GM23248 (cell line): ENCODE measurements around the gene THEMIS2. TPM values are rescaled to one million over a fixed set of nuclear protein-coding genes. Genes with fewer than 3 reads are reported as not detected.

Experiments
- DNase-seq: peaks from one replicate; pipeline ENCODE4 v3.0.0-alpha.2; 2015
- H2AFZ ChIP-seq: fragments of 200-600 bp; sonication (generic); 2 replicates; pipeline ENCODE4 v1.6.1; 2016; ENCODE audit warnings: antibody characterized with exemption
- H3F3A ChIP-seq: fragments of 200-600 bp; sonication (generic); 2 replicates; pipeline ENCODE4 v1.6.1; 2016; ENCODE audit warnings: mild to moderate bottlenecking, antibody characterized with exemption, mixed run types; ENCODE audit not compliant: insufficient read depth
- H3K27ac ChIP-seq: fragments of 200-600 bp; sonication (generic); 2 replicates; pipeline ENCODE4 v1.5.1; 2016; ENCODE audit warnings: mild to moderate bottlenecking
- H3K27me3 ChIP-seq: fragments of 200-600 bp; sonication (generic); replicated peaks from 2 replicates; pipeline ENCODE4 v1.6.1; 2016; ENCODE audit warnings: mild to moderate bottlenecking; ENCODE audit not compliant: insufficient read depth
- H3K36me3 ChIP-seq: fragments of 200-600 bp; sonication (generic); 2 replicates; pipeline ENCODE4 v1.6.1; 2016; ENCODE audit warnings: low read depth, mild to moderate bottlenecking
- H3K4me1 ChIP-seq: fragments of 200-600 bp; sonication (generic); 2 replicates; pipeline ENCODE4 v1.6.1; 2016; ENCODE audit warnings: mild to moderate bottlenecking; ENCODE audit not compliant: insufficient read depth
- H3K4me2 ChIP-seq: fragments of 200-600 bp; sonication (generic); one replicate; pipeline ENCODE4 v1.6.1; 2016; ENCODE audit warnings: mild to moderate bottlenecking; ENCODE audit not compliant: unreplicated experiment
- H3K4me3 ChIP-seq: fragments of 200-600 bp; sonication (generic); 2 replicates; pipeline ENCODE4 v1.5.1; 2016; ENCODE audit warnings: mild to moderate bottlenecking
- H3K79me2 ChIP-seq: fragments of 200-600 bp; sonication (generic); 2 replicates; pipeline ENCODE4 v1.6.1; 2016; ENCODE audit warnings: mild to moderate bottlenecking; ENCODE audit not compliant: insufficient read depth
- H3K9ac ChIP-seq: fragments of 200-600 bp; sonication (generic); 2 replicates; pipeline ENCODE4 v1.6.1; 2016; ENCODE audit warnings: mild to moderate bottlenecking
- H3K9me2 ChIP-seq: fragments of 200-600 bp; sonication (generic); 2 replicates; pipeline ENCODE4 v1.6.1; 2016; ENCODE audit warnings: mixed run types, mild to moderate bottlenecking, moderate library complexity; ENCODE audit not compliant: insufficient read depth
- H3K9me3 ChIP-seq: fragments of 200-600 bp; sonication (generic); one replicate; pipeline ENCODE4 v1.6.1; 2017; ENCODE audit warnings: low read depth
- H4K20me1 ChIP-seq: fragments of 200-600 bp; sonication (generic); 2 replicates; pipeline ENCODE4 v1.6.0; 2016; ENCODE audit not compliant: insufficient read depth
- EZH2 ChIP-seq: fragments of 200-600 bp; sonication (generic); IDR thresholded peaks from 2 replicates; pipeline ENCODE4 v1.6.1; 2018; ENCODE audit warnings: antibody characterized with exemption, mild to moderate bottlenecking; ENCODE audit not compliant: insufficient read depth, poor library complexity, severe bottlenecking
- EZH2phosphoT487 ChIP-seq: fragments of 200-600 bp; sonication (generic); IDR thresholded peaks from 2 replicates; pipeline ENCODE4 v1.6.1; 2018; ENCODE audit warnings: antibody characterized with exemption, moderate library complexity, mild to moderate bottlenecking, low read depth; ENCODE audit not compliant: insufficient read depth
- WGBS, 2 experiments: methylation state at CpG; one replicate each; pipeline ENCODE4 v1.1.6; 2015 to 2017; ENCODE audit warnings: low lambda C conversion rate in 2 of 2, low coverage in 1 of 2; ENCODE audit errors: missing lambda C conversion rate in 2 of 2; 5-methylcytosine and 5-hydroxymethylcytosine counted together
- in situ Hi-C: fragments of 300-500 bp; cut with MboI; formaldehyde crosslinking; loops from 2 replicates; pipeline ENCODE4 v1.15.0; 2020
- polyA plus RNA-seq: library from polyadenylated mRNA; unstranded; fragments of >200 nt; fragmentation: Nextera tagmentation; extraction: Ambion mirVana; gene quantifications from 2 replicates; pipeline ENCODE4 v1.2.1, GENCODE V29; 2016
- total RNA-seq: library from RNA; depleted of rRNA; stranded (reverse); fragments of >200 nt; shearing (Covaris generic); gene quantifications from 2 replicates; pipeline ENCODE4 v1.2.3, GENCODE V29; 2014

THEMIS2 gene
- total and polyA plus RNA-seq, 2 experiments from 2014 or later: 4.4 to 4.5 TPM

DNA sequence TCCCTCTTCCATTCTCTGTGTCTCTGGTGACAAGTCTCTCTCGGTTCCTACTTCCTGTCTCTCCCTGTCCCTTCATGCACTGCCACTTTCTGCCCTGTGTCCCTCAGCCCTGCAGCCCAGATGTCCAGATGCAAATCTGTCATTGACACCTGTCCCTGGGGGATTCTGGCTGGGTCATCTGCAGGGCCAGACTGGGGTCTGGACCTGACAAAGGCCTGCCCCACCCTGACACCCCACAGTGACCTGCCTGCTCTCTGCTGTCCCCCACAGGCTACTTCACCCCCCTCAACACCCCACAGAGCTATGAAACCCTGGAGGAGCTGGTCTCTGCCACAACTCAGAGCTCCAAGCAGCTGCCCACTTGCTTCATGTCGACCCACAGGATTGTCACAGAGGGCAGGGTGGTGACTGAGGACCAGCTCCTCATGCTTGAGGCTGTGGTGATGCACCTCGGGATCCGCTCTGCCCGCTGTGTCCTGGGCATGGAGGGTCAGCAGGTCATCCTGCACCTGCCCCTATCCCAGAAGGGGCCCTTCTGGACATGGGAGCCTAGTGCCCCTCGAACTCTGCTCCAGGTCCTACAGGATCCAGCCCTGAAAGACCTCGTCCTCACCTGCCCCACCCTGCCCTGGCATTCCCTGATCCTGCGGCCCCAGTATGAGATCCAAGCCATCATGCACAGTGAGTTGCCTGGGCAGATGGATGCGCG, 7.2 kb downstream of the THEMIS2 start:
- no peaks in the 10 kb centered on the region for H3K27me3 ChIP-seq
- H4K20me1 ChIP-seq: no peaks in the 10 kb centered on the region
- H3K9me3 ChIP-seq: no peaks in the 10 kb centered on the region
- no peak for TF ChIP-seq EZH2phosphoT487
- no peak for TF ChIP-seq EZH2
- H3K36me3 ChIP-seq: no peaks in the 10 kb centered on the region
- no peaks in the 10 kb centered on the region for H3F3A ChIP-seq
- H3K4me1 ChIP-seq: no peaks in the 10 kb centered on the region
- no peak overlapping the region for H2AFZ ChIP-seq
- H3K4me2 ChIP-seq: no peak overlapping the region
- in situ Hi-C loops: no loop called here
- DNase-seq: no peak
- 71 to 76% methylated on average over 10 of the region's 10 CpGs for WGBS, 2 experiments
- H3K4me3 ChIP-seq: no peak overlapping the region
- no peak overlapping the region for H3K27ac ChIP-seq
- H3K79me2 ChIP-seq: no peaks in the 10 kb centered on the region
- H3K9ac ChIP-seq: no peak overlapping the region
- H3K9me2 ChIP-seq: no peaks in the 10 kb centered on the region

DNA sequence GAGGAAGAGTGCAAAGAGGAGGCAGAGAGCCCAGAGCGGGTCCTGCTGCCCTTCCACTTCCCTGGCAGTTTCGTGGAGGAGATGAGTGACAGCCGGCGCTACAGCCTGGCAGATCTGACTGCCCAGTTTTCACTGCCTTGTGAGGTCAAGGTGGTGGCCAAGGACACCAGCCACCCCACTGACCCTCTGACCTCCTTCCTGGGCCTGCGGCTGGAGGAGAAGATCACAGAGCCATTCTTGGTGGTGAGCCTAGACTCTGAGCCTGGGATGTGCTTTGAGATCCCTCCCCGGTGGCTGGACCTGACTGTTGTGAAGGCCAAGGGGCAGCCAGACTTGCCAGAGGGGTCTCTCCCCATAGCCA, 10.2 kb downstream of the THEMIS2 start:
- no peak overlapping the region for H3K9ac ChIP-seq
- in situ Hi-C loops: no loop called here

DNA sequence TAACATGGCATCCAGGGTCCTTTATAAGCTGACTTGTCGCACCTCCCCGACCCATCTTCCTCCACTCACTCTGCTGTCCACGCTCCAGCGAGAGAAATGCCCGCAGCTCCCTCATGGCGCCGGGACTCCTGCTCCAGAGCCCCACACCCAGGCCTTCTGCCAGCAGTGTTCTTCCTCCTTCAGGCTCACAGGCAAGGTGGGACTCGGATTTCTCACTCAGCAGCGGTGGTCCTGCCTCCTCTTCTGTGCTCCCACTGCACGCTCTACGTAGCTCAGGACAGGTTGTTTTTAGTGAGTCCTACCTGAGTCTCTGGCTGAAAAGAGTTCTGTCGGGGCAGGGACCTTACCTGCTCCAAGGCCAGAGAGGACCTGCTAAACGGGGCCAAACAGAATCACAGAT, 11.2 kb downstream of the THEMIS2 start:
- 96 to 99% methylated on average over 13 of the region's 13 CpGs for WGBS, 2 experiments
- no peaks in the 10 kb centered on the region for H3K4me1 ChIP-seq
- H3K9me3 ChIP-seq: no peaks in the 10 kb centered on the region
- H3K36me3 ChIP-seq: no peaks in the 10 kb centered on the region
- no peaks in the 10 kb centered on the region for H3K79me2 ChIP-seq
- no peaks in the 10 kb centered on the region for H3F3A ChIP-seq
- no peak overlapping the region for H2AFZ ChIP-seq
- no peak for DNase-seq
- H3K27ac ChIP-seq: no peak overlapping the region
- in situ Hi-C loops: no loop called here
- no peaks in the 10 kb centered on the region for H4K20me1 ChIP-seq
- H3K4me2 ChIP-seq: no peak overlapping the region
- no peaks in the 10 kb centered on the region for H3K27me3 ChIP-seq
- no peaks in the 10 kb centered on the region for H3K9me2 ChIP-seq
- no peak overlapping the region for H3K9ac ChIP-seq
- no peak for TF ChIP-seq EZH2
- no peak for TF ChIP-seq EZH2phosphoT487
- H3K4me3 ChIP-seq: no peak overlapping the region

More for the DNA sequence above, 10.2 kb downstream of the THEMIS2 start:
- Histone ChIP-seq H2AFZ (no peak overlapping the region), H3K36me3 (no peaks in the 10 kb centered on the region), H3K27me3 (no peaks in the 10 kb centered on the region), H3K4me1 (no peaks in the 10 kb centered on the region), H3K9me2 (no peaks in the 10 kb centered on the region), H3K79me2 (no peaks in the 10 kb centered on the region), H3K4me3 (no peak overlapping the region), H3K4me2 (no peak overlapping the region), H3K9me3 (no peaks in the 10 kb centered on the region), H3K27ac (no peak overlapping the region), H3F3A (no peaks in the 10 kb centered on the region), H4K20me1 (no peaks in the 10 kb centered on the region)
- TF ChIP-seq EZH2 (no peak), EZH2phosphoT487 (no peak)
- WGBS, 2 experiments: 88 to 95% methylated on average over 6 of the region's 6 CpGs
- DNase-seq: no peak

DNA sequence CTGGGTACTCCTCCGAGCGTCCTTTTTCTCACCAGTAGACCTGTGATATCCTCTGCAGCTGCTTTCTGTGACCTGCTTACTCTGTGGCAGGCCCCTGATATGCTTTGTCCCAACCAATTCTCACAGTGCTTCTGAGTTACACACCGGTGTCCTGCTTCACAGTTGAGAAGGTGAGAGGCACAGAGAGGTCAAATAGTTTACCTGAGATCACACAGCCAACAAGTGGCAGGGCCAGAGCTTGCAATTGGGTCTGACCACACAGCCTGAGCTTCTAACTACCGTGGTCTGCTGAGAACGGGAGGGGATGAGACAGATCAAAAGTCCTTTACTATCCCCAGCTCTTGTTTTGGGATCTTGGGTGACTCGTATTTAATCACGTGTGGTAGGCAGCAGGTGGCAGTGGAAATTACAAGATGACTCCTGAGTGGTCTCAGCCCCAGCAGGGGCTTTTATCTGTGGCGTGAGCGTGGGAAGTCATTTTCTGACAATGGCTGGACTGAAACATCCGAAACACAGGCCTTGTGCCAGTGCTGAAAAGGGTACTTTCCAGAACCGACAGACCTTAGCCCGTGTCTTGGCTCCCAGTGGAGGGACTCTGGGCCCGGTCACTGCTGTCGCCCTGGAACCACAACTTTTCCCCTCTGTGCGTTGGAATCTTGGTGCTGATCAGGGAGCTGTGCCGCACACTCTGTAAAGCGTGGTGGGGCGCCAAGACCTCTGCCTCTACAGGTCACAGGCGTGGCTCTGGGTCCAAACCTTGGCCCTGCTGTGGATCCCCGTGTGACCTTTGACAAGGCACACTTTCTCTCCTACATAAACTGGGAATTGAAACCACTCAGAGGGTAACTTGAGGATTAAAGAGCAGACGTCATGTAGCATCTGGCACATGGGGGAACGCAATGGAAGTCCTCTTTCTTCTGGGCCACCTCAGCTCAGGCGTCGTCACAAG, 11.9 kb downstream of the THEMIS2 start:
- H2AFZ ChIP-seq: no peak overlapping the region
- H3K4me2 ChIP-seq: no peak overlapping the region
- no peak overlapping the region for H3K27ac ChIP-seq
- H3K4me3 ChIP-seq: no peak overlapping the region
- no peak overlapping the region for H3K9ac ChIP-seq
- WGBS, 2 experiments: 89% methylated on average over 24 of the region's 24 CpGs
- H3K9me3 ChIP-seq: no peaks in the 10 kb centered on the region
- no peaks in the 10 kb centered on the region for H3K79me2 ChIP-seq
- no peak for DNase-seq
- in situ Hi-C loops: no loop called here
- H3K9me2 ChIP-seq: no peaks in the 10 kb centered on the region
- no peaks in the 10 kb centered on the region for H4K20me1 ChIP-seq
- H3F3A ChIP-seq: no peaks in the 10 kb centered on the region
- H3K27me3 ChIP-seq: no peaks in the 10 kb centered on the region
- H3K36me3 ChIP-seq: no peaks in the 10 kb centered on the region
- TF ChIP-seq EZH2phosphoT487: no peak
- no peak for TF ChIP-seq EZH2
- no peaks in the 10 kb centered on the region for H3K4me1 ChIP-seq
